Duodenal mucosa (tissue), 2 donors: ENCODE data around the gene DNAJC7.
"Not testable (repeated sequence)": the region's sequence is repeated elsewhere in the genome, so short reads cannot be mapped to it uniquely, and the experiment has no call there.

Experiments used
- H3K27ac ChIP-seq: one replicate; pipeline ENCODE4 v1.7.0; 2013; ENCODE audit warnings: low read depth, low read length
- H3K27me3 ChIP-seq, 2 donors: one replicate each; pipeline ENCODE4 v1.7.0; 2013; ENCODE audit warnings: low read length in 2 of 2, control low read depth in 1 of 2; ENCODE audit not compliant: insufficient read depth in 2 of 2, control insufficient read depth in 1 of 2
- H3K36me3 ChIP-seq, 2 donors: one replicate each; pipeline ENCODE4 v1.7.0; 2013; ENCODE audit warnings: low read length in 2 of 2, control low read depth in 1 of 2; ENCODE audit not compliant: insufficient read depth in 2 of 2, control insufficient read depth in 1 of 2
- H3K4me1 ChIP-seq, 2 donors: one replicate each; pipeline ENCODE4 v1.7.0; 2013; ENCODE audit warnings: low read length in 2 of 2, control low read depth in 1 of 2; ENCODE audit not compliant: insufficient read depth in 2 of 2, control insufficient read depth in 1 of 2
- H3K4me3 ChIP-seq, 2 donors: one replicate each; pipeline ENCODE4 v1.7.0; 2013; ENCODE audit warnings: low read length in 2 of 2, low read depth in 1 of 2
- H3K9ac ChIP-seq, 2 donors: one replicate each; pipeline ENCODE4 v1.7.0; 2013; ENCODE audit warnings: low read length in 2 of 2, low read depth in 1 of 2
- H3K9me3 ChIP-seq, 2 donors: one replicate each; pipeline ENCODE4 v1.7.0; 2013; ENCODE audit warnings: low read length in 2 of 2, control low read depth in 1 of 2; ENCODE audit not compliant: control insufficient read depth in 1 of 2

Gene DNAJC7

GRCh38 chr17:42026857-42027589, 9.8 kb upstream of the DNAJC7 start:
- Histone ChIP-seq H3K4me3 (no peak overlapping the region), H3K9ac (no peak overlapping the region), H3K27me3 (no peaks in the 10 kb centered on the region), H3K9me3 (no peaks in the 10 kb centered on the region), H3K4me1 (peaks cover 20 to 23% of the 10 kb centered on the region in 2 donors), H3K36me3 (peaks cover 5 to 23% of the 10 kb centered on the region in 2 donors), H3K27ac (no peak overlapping the region)

DNA sequence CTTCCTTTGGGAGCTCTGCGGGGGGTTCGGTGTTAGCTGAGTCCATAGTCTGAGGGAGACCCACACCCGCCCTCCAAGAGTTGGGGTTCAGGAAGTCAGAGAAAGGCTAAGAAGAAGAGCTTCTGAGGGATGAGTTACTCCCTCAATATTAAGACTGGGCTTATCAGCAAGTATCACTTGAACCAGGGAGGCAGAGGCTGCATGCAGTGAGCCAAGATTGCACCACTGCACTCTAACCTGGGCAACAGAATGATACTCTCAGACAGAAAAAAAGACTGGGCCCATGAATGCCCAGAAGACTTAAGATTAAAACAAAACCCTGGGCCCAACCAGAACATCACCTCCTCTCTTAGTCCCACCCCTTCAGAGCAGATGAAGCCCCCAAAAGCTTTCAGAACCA, 8.7 kb upstream of the DNAJC7 start:
- Histone ChIP-seq H3K4me1 (peaks cover 27% of the 10 kb centered on the region in 2 donors), H3K4me3 (no peak overlapping the region), H3K9me3 (no peaks in the 10 kb centered on the region), H3K27me3 (no peaks in the 10 kb centered on the region), H3K27ac (no peak overlapping the region), H3K36me3 (peaks cover 5 to 23% of the 10 kb centered on the region in 2 donors), H3K9ac (no peak overlapping the region)

GRCh38 chr17:42025191-42025579, 7.9 kb upstream of the DNAJC7 start:
- Histone ChIP-seq H3K27ac (no peak overlapping the region), H3K9ac (no peak overlapping the region), H3K27me3 (no peaks in the 10 kb centered on the region), H3K4me3 (no peak overlapping the region), H3K4me1 (peaks cover 33% of the 10 kb centered on the region in 2 donors), H3K36me3 (peaks cover 5 to 23% of the 10 kb centered on the region in 2 donors), H3K9me3 (no peaks in the 10 kb centered on the region)

GRCh38 chr17:42023524-42024349, 6.5 kb upstream of the DNAJC7 start:
- no peak overlapping the region for H3K9ac ChIP-seq
- H3K4me1 ChIP-seq = peaks cover 33% of the 10 kb centered on the region in 2 donors
- H3K9me3 ChIP-seq = no peaks in the 10 kb centered on the region
- H3K36me3 ChIP-seq = peaks cover 5 to 23% of the 10 kb centered on the region in 2 donors
- no peak overlapping the region for H3K4me3 ChIP-seq
- peak overlapping the region; percentile 47 for H3K27ac ChIP-seq
- no peaks in the 10 kb centered on the region for H3K27me3 ChIP-seq

- not testable (repeated sequence) for H3K27me3 ChIP-seq, H3K27ac ChIP-seq, H3K9me3 ChIP-seq
- Histone ChIP-seq H3K9ac (peak overlapping the region; percentile 5 to 83), H3K4me1 (peaks cover 45 to 50% of the 10 kb centered on the region in 2 donors), H3K4me3 (peak overlapping the region; percentile 70 to 92), H3K36me3 (peaks cover 5 to 23% of the 10 kb centered on the region in 2 donors)
These were observed 3.6 kb upstream of the DNAJC7 start for GRCh38 chr17:42020845-42021244.

DNA sequence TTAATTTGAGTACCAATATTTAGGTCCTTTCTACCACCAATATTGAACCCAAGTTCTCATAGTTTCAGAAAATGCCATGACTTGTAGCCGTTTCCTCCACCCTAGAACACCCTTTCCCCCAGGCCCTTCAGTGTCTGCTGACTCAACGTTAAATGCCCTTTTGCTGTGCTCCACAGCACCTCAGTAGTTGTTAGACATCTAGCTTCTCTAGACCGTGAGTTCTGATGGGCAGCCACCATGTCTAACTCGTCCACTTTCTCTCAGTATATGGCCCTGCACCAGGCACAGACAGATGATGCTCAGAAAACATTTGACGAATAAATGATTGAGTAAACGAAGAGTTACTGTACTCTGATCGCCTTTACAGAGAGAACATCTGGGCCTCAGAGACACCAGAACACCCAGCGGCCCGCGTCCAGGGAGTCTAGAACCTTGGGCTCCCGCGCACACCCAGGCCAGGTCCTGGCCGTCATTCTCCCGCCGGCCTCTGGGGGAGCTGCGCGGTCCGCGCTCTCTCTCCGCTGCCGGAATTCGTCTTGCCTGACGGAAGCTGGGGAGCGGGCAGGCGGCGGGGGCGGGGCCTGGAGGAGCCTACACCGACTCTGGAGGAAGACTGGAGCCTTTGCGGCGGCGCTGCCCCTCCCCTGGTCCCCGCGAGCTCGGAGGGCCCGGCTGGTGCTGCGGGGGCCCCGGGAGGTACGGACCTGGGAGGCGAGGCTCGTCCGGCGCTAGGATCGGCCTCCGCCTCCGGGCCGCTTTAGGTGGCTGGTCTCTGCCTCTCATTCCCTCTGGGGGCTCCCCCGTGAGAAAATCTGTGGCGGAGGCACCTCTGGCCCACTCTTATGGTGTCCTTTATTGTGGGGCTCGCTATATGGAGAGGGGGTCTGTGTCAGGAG, 2.5 kb upstream of the DNAJC7 start, which contains the start of gene NKIRAS2:
Gene NKIRAS2, plus strand, starts transcription at position 582 of the 896 bp plus-strand sequence. CDS start 1,488 bp downstream, outside the sequence.
- Histone ChIP-seq H3K4me1 (peaks cover 40 to 54% of the 10 kb centered on the region in 2 donors), H3K4me3 (peak within 1 kb of the TSS; percentile 70 to 92)

DNA sequence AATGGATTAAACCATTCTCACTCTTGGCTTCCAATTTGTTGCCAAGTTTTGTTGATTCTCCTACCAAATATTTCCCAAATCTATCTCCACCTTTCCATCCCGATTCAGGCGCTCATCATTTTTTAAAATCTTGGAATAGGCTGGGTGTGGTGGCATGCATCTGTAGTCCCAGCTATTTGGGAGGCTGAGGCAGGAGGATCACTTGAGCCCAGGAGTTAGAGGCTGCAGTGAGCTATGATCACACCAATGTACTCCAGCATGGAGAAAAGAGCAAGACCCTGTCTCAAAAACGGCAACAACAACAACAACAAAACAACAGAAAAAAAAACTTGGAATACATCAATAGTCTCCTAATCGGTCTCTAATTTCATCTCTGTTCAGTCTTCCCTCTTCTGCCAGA, 1.7 kb upstream of the DNAJC7 start:
- H3K27me3 ChIP-seq = no peaks in the 10 kb centered on the region
- H3K27ac ChIP-seq = no peak overlapping the region
- peaks cover 5 to 20% of the 10 kb centered on the region in 2 donors for H3K36me3 ChIP-seq
- no peak overlapping the region for H3K9ac ChIP-seq
- H3K4me3 ChIP-seq = no peak overlapping the region
- no peaks in the 10 kb centered on the region for H3K9me3 ChIP-seq
- peaks cover 34 to 46% of the 10 kb centered on the region in 2 donors for H3K4me1 ChIP-seq

More for the DNA sequence above, 2.5 kb upstream of the DNAJC7 start, which contains the start of gene NKIRAS2:
- Histone ChIP-seq H3K27ac (no peak within 1 kb of the TSS), H3K9ac (peak within 1 kb of the TSS; percentile 83 to 97), H3K27me3 (no peaks in the 10 kb centered on the region), H3K36me3 (peaks cover 5 to 23% of the 10 kb centered on the region in 2 donors), H3K9me3 (no peaks in the 10 kb centered on the region)

GRCh38 chr17:42018339-42018738, 1.1 kb upstream of the DNAJC7 start:
- H3K27me3 ChIP-seq = no peaks in the 10 kb centered on the region
- peak overlapping the region; percentile 84 to 99 for H3K9ac ChIP-seq
- H3K9me3 ChIP-seq = no peaks in the 10 kb centered on the region
- no peak overlapping the region for H3K27ac ChIP-seq
- H3K4me1 ChIP-seq = peaks cover 31 to 40% of the 10 kb centered on the region in 2 donors
- peaks cover 5 to 13% of the 10 kb centered on the region in 2 donors for H3K36me3 ChIP-seq
- H3K4me3 ChIP-seq = peak overlapping the region; percentile 98 to 99

DNA sequence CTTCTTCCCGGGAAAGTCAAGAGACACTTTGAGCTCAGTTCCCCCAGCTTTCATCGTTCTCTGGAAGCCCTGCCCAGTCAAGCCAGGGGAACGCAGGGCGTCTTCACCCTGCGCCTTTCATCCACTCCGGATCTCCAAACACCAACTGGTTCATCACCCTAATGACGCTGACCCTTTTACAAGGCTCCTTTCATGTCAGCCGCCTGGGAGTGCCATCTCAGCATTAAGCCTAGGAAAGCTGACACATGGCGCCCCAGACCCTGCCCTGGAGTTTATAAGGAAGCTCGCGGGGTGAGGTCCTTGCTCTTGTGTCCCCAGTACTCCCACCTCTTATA, 594 bp upstream of the DNAJC7 start:
- H3K4me1 ChIP-seq = peaks cover 35 to 37% of the 10 kb centered on the region in 2 donors
- peak overlapping the region; percentile 84 to 99 for H3K9ac ChIP-seq
- H3K4me3 ChIP-seq = peak overlapping the region; percentile 98 to 99
- no peaks in the 10 kb centered on the region for H3K27me3 ChIP-seq
- peak overlapping the region; percentile 86 for H3K27ac ChIP-seq
- no peaks in the 10 kb centered on the region for H3K9me3 ChIP-seq
- H3K36me3 ChIP-seq = peaks cover 5 to 9% of the 10 kb centered on the region in 2 donors
